Measurements from ENCODE around the gene OTUB2.

OTUB2 gene

GRCh38 chr14:94088516-94088915 lies 62.4 kb downstream of the OTUB2 start:
- H3K4me1 ChIP-seq = no peaks in the 10 kb centered on the region
- H3K9me3 ChIP-seq (ENCODE audit: control insufficient read depth, low read length) = no peaks in the 10 kb centered on the region
- no peak overlapping the region for H3K4me2 ChIP-seq (ENCODE audit: low read length)
- H3K9ac ChIP-seq = no peak overlapping the region
- H3K27ac ChIP-seq = no peak overlapping the region
- TF ChIP-seq, protein P1, sequence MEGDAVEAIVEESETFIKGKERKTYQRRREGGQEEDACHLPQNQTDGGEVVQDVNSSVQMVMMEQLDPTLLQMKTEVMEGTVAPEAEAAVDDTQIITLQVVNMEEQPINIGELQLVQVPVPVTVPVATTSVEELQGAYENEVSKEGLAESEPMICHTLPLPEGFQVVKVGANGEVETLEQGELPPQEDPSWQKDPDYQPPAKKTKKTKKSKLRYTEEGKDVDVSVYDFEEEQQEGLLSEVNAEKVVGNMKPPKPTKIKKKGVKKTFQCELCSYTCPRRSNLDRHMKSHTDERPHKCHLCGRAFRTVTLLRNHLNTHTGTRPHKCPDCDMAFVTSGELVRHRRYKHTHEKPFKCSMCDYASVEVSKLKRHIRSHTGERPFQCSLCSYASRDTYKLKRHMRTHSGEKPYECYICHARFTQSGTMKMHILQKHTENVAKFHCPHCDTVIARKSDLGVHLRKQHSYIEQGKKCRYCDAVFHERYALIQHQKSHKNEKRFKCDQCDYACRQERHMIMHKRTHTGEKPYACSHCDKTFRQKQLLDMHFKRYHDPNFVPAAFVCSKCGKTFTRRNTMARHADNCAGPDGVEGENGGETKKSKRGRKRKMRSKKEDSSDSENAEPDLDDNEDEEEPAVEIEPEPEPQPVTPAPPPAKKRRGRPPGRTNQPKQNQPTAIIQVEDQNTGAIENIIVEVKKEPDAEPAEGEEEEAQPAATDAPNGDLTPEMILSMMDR (IDR thresholded peaks at IDR 0.05) = no peak
- no peak overlapping the region for H3K4me3 ChIP-seq (ENCODE audit: low read depth, low read length)
- H3K79me2 ChIP-seq = no peaks in the 10 kb centered on the region
- H3K36me3 ChIP-seq (ENCODE audit: control insufficient read depth, insufficient read depth, low read length) = no peaks in the 10 kb centered on the region
- H3K27me3 ChIP-seq (ENCODE audit: control insufficient read depth, insufficient read depth, low read length) = no peaks in the 10 kb centered on the region
- H2AFZ ChIP-seq = no peak overlapping the region

DNA sequence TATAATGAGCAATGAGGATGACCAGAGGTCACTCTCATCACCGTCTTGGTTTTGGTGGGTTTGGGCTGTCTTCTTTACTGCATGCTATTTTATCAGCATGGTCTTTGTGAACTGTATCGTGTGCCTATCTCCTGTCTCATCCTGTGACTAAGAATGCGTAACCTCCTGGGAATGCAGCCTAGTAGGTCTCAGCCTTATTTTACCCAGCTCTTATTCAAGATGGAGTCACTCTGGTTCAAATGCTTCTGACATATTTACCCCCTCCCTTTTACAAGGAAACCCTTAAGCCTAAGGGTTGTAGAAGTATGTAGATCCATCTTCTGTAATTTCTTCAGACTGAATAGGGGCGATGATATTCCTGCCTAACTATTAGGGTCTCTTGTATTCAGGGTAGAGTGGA lies 63.3 kb downstream of the OTUB2 start:
- TF ChIP-seq, protein P1 (IDR thresholded peaks at IDR 0.05) = no peak
- Histone ChIP-seq H3K4me1 (no peaks in the 10 kb centered on the region), H3K9ac (no peak overlapping the region), H2AFZ (no peak overlapping the region), H3K79me2 (no peaks in the 10 kb centered on the region), H3K4me2 (ENCODE audit: low read length) (no peak overlapping the region), H3K9me3 (ENCODE audit: control insufficient read depth, low read length) (no peaks in the 10 kb centered on the region), H3K27me3 (ENCODE audit: control insufficient read depth, insufficient read depth, low read length) (no peaks in the 10 kb centered on the region), H3K4me3 (ENCODE audit: low read depth, low read length) (no peak overlapping the region), H3K36me3 (ENCODE audit: control insufficient read depth, insufficient read depth, low read length) (no peaks in the 10 kb centered on the region), H3K27ac (no peak overlapping the region)

- Histone ChIP-seq H3K36me3 (ENCODE audit: control insufficient read depth, insufficient read depth, low read length) (no peaks in the 10 kb centered on the region), H3K4me1 (no peaks in the 10 kb centered on the region), H3K9me3 (ENCODE audit: control insufficient read depth, low read length) (no peaks in the 10 kb centered on the region), H3K9ac (no peak overlapping the region), H3K4me2 (ENCODE audit: low read length) (no peak overlapping the region), H3K4me3 (ENCODE audit: low read depth, low read length) (no peak overlapping the region), H3K27me3 (ENCODE audit: control insufficient read depth, insufficient read depth, low read length) (no peaks in the 10 kb centered on the region), H3K79me2 (no peaks in the 10 kb centered on the region), H3K27ac (no peak overlapping the region), H2AFZ (no peak overlapping the region)
- TF ChIP-seq, protein P1 (IDR thresholded peaks at IDR 0.05) = no peak
These were observed 67.3 kb downstream of the OTUB2 start for GRCh38 chr14:94093418-94093817.

GRCh38 chr14:94097091-94097490 lies 71.0 kb downstream of the OTUB2 start:
- no peak overlapping the region for H3K4me2 ChIP-seq (ENCODE audit: low read length)
- no peaks in the 10 kb centered on the region for H3K79me2 ChIP-seq
- no peaks in the 10 kb centered on the region for H3K4me1 ChIP-seq
- no peaks in the 10 kb centered on the region for H3K27me3 ChIP-seq (ENCODE audit: control insufficient read depth, insufficient read depth, low read length)
- no peak overlapping the region for H2AFZ ChIP-seq
- H3K27ac ChIP-seq = no peak overlapping the region
- TF ChIP-seq, protein P1 (IDR thresholded peaks at IDR 0.05) = no peak
- H3K9ac ChIP-seq = no peak overlapping the region
- H3K4me3 ChIP-seq (ENCODE audit: low read depth, low read length) = no peak overlapping the region
- H3K9me3 ChIP-seq (ENCODE audit: control insufficient read depth, low read length) = no peaks in the 10 kb centered on the region
- no peaks in the 10 kb centered on the region for H3K36me3 ChIP-seq (ENCODE audit: control insufficient read depth, insufficient read depth, low read length)

Data from parathyroid adenoma (tissue), 2 donors.